ENCODE data around the gene PCDH15. TPM values are rescaled to one million over a fixed set of nuclear protein-coding genes. Genes with fewer than 3 reads are reported as not detected.
A peak's percentile ranks its signal among the peaks of the same experiment; 100 is the strongest.

Gene PCDH15
- total and polyA plus RNA-seq, 2 experiments from 2014 or later: 1.1 to 1.7 TPM

DNA sequence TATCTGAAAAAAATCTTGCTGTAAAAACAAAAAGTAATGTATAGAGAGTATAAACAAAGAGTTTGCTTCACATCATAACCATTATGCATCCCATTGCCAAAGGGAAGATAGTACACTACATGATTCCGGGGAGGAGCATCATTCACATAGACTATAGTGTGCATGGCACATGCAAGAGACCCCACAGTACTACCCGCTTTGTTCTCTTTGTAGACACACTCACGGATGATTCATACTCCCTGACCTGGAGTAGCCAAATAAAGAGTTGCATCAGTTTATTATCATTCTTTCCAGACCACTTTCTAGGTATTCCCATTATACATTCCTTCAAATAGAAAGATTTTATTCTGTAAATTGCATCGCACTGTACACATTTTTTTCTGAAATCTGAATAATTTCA is 356.9 kb downstream of the PCDH15 start:
- H3K36me3 ChIP-seq (replicated peaks; ENCODE audit: insufficient read depth, low read depth): no peaks in the 10 kb centered on the region
- no peaks in the 10 kb centered on the region for H3K4me1 ChIP-seq (ENCODE audit: insufficient read depth)
- H3K4me3 ChIP-seq: no peak overlapping the region
- TF ChIP-seq, protein P1, sequence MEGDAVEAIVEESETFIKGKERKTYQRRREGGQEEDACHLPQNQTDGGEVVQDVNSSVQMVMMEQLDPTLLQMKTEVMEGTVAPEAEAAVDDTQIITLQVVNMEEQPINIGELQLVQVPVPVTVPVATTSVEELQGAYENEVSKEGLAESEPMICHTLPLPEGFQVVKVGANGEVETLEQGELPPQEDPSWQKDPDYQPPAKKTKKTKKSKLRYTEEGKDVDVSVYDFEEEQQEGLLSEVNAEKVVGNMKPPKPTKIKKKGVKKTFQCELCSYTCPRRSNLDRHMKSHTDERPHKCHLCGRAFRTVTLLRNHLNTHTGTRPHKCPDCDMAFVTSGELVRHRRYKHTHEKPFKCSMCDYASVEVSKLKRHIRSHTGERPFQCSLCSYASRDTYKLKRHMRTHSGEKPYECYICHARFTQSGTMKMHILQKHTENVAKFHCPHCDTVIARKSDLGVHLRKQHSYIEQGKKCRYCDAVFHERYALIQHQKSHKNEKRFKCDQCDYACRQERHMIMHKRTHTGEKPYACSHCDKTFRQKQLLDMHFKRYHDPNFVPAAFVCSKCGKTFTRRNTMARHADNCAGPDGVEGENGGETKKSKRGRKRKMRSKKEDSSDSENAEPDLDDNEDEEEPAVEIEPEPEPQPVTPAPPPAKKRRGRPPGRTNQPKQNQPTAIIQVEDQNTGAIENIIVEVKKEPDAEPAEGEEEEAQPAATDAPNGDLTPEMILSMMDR (IDR thresholded peaks at IDR 0.05; ENCODE audit: poor library complexity): no peak
- TF ChIP-seq EZH2 (IDR thresholded peaks at IDR 0.05; ENCODE audit: borderline replicate concordance) (no peak), EZH2phosphoT487 (IDR thresholded peaks at IDR 0.05; ENCODE audit: low read depth, severe bottlenecking, unreplicated experiment) (no peak)
- no peaks in the 10 kb centered on the region for H4K20me1 ChIP-seq (ENCODE audit: insufficient read depth, poor library complexity, severe bottlenecking)
- WGBS (ENCODE audit: low lambda C conversion rate, missing lambda C conversion rate): 57% methylated on average over 4 of the region's 4 CpGs
- H3K9me3 ChIP-seq (ENCODE audit: low read depth): no peaks in the 10 kb centered on the region
- no peak for DNase-seq (ENCODE audit: low spot score)
- no peak overlapping the region for H3K27ac ChIP-seq
- H3K9me2 ChIP-seq (replicated peaks; ENCODE audit: insufficient read depth): no peaks in the 10 kb centered on the region
- no peak overlapping the region for H3K4me2 ChIP-seq
- H3K27me3 ChIP-seq: no peaks in the 10 kb centered on the region
- no peaks in the 10 kb centered on the region for H3K79me2 ChIP-seq
- no peak overlapping the region for H2AFZ ChIP-seq

DNA sequence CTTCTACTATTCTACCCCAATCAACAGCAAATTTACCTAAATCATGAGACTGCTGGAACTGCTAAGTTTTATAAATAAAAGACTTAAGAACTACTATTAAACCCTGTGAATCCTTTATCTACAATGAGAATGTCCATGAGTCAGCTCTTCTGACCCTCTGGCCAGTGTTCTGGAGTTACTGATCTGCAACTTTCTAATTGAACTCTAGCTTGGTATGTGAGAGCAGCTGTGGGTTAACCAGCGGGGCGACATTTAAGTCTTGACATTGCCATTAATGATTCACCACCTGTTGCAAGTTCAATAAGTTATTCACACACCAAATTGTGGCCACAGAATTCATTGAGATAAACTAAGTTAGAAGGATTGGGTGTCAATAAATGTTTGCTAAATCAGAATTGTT is 359.8 kb downstream of the PCDH15 start:
- no peaks in the 10 kb centered on the region for H3K4me1 ChIP-seq (ENCODE audit: insufficient read depth)
- TF ChIP-seq EZH2phosphoT487 (IDR thresholded peaks at IDR 0.05; ENCODE audit: low read depth, severe bottlenecking, unreplicated experiment) (no peak), EZH2 (IDR thresholded peaks at IDR 0.05; ENCODE audit: borderline replicate concordance) (no peak)
- TF ChIP-seq, protein P1 (IDR thresholded peaks at IDR 0.05; ENCODE audit: poor library complexity): no peak
- H3K36me3 ChIP-seq (replicated peaks; ENCODE audit: insufficient read depth, low read depth): no peaks in the 10 kb centered on the region
- H3K9me3 ChIP-seq (ENCODE audit: low read depth): no peaks in the 10 kb centered on the region
- no peaks in the 10 kb centered on the region for H3K9me2 ChIP-seq (replicated peaks; ENCODE audit: insufficient read depth)
- no peak overlapping the region for H3K27ac ChIP-seq
- H3K4me3 ChIP-seq: no peak overlapping the region
- peak; percentile 19 for DNase-seq (ENCODE audit: low spot score)
- H3K4me2 ChIP-seq: peak overlapping the region; percentile 33
- no peak overlapping the region for H2AFZ ChIP-seq
- WGBS (ENCODE audit: low lambda C conversion rate, missing lambda C conversion rate): 24% methylated on average over 2 of the region's 2 CpGs
- no peaks in the 10 kb centered on the region for H3K79me2 ChIP-seq
- H4K20me1 ChIP-seq (ENCODE audit: insufficient read depth, poor library complexity, severe bottlenecking): no peaks in the 10 kb centered on the region
- no peaks in the 10 kb centered on the region for H3K27me3 ChIP-seq

DNA sequence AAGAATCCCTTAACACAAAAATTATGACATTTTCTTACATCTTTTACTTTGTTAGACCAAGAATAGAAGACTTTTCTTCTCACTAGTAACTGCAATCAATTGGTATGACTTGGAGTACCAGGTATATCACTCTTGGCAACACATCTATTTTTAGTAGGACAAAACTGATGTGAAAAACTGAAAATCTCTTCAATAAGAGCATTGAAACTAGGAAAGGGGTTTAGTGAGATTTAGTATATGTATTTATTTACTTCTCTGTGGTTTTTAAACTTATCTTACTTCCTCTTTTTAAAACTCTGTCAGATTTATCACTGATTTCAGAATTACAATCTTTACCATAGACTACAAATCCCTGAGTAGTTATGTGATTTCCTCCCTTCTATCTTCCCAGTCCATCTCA is 366.2 kb downstream of the PCDH15 start:
- TF ChIP-seq EZH2 (IDR thresholded peaks at IDR 0.05; ENCODE audit: borderline replicate concordance) (no peak), EZH2phosphoT487 (IDR thresholded peaks at IDR 0.05; ENCODE audit: low read depth, severe bottlenecking, unreplicated experiment) (no peak)
- TF ChIP-seq, protein P1 (IDR thresholded peaks at IDR 0.05; ENCODE audit: poor library complexity): no peak
- no peaks in the 10 kb centered on the region for H3K9me3 ChIP-seq (ENCODE audit: low read depth)
- no peak overlapping the region for H3K4me2 ChIP-seq
- H3K9me2 ChIP-seq (replicated peaks; ENCODE audit: insufficient read depth): no peaks in the 10 kb centered on the region
- H3K27ac ChIP-seq: no peak overlapping the region
- no peaks in the 10 kb centered on the region for H3K27me3 ChIP-seq
- DNase-seq (ENCODE audit: low spot score): no peak
- H3K79me2 ChIP-seq: no peaks in the 10 kb centered on the region
- no peak overlapping the region for H2AFZ ChIP-seq
- no peak overlapping the region for H3K4me3 ChIP-seq
- no peaks in the 10 kb centered on the region for H3K4me1 ChIP-seq (ENCODE audit: insufficient read depth)
- no peaks in the 10 kb centered on the region for H3K36me3 ChIP-seq (replicated peaks; ENCODE audit: insufficient read depth, low read depth)
- no peaks in the 10 kb centered on the region for H4K20me1 ChIP-seq (ENCODE audit: insufficient read depth, poor library complexity, severe bottlenecking)

DNA sequence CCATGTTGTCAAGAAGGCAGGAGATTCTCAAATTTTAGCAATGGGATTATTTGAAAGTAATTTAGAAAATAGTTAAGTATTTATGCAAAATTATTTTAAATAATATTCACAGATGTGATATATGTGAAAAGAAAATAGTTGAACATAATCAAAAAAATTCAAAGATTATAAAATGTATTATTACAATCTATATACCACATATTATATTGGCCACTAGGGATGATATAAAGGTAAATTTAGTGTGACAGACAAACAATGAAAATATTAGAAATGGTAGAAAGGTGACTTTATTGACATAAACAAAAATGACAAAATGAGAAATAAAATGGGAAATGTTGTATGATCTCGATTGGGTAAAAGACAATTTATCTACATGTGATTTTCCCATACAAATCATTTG is 385.5 kb downstream of the PCDH15 start:
- Histone ChIP-seq H3K27me3 (no peaks in the 10 kb centered on the region), H4K20me1 (ENCODE audit: insufficient read depth, poor library complexity, severe bottlenecking) (no peaks in the 10 kb centered on the region), H3K27ac (no peak overlapping the region), H3K4me2 (no peak overlapping the region), H3K4me1 (ENCODE audit: insufficient read depth) (no peaks in the 10 kb centered on the region), H3K36me3 (replicated peaks; ENCODE audit: insufficient read depth, low read depth) (no peaks in the 10 kb centered on the region), H3K9me2 (replicated peaks; ENCODE audit: insufficient read depth) (no peaks in the 10 kb centered on the region), H2AFZ (no peak overlapping the region), H3K79me2 (no peaks in the 10 kb centered on the region), H3K9me3 (ENCODE audit: low read depth) (no peaks in the 10 kb centered on the region), H3K4me3 (no peak overlapping the region)
- TF ChIP-seq, protein P1 (IDR thresholded peaks at IDR 0.05; ENCODE audit: poor library complexity): no peak
- TF ChIP-seq EZH2phosphoT487 (IDR thresholded peaks at IDR 0.05; ENCODE audit: low read depth, severe bottlenecking, unreplicated experiment) (no peak), EZH2 (IDR thresholded peaks at IDR 0.05; ENCODE audit: borderline replicate concordance) (no peak)
- WGBS (ENCODE audit: low lambda C conversion rate, missing lambda C conversion rate): 100% methylated on average over 1 of the region's 1 CpG
- DNase-seq (ENCODE audit: low spot score): no peak
